Panc1 (cell line): ENCODE data around the gene SMAD1. TPM values are rescaled to one million over a fixed set of nuclear protein-coding genes. Genes with fewer than 3 reads are reported as not detected.

Experiments used
- ATAC-seq: fragments of 200-7000 bp; cut with Tn5 transposase; 2 replicates; pipeline ENCODE4 v1.9.1; 2020; ENCODE audit warnings: mild to moderate bottlenecking, moderate library complexity
- BruUV-seq: library from RNA; stranded (reverse); fragments of 400-500 nt; replicated peaks from 2 replicates; lab custom pipeline; 2021; lab: Mats Ljungman, UMichigan
- CTCF ChIA-PET: fragments of 300-600 bp; sonication (Branson Sonifier 250); formaldehyde crosslinking; loops from one replicate; lab custom pipeline; 2022; ENCODE audit warnings: antibody characterized with exemption; lab: Charles Lee
- POLR2A ChIA-PET: fragments of 300-600 bp; sonication (Branson Sonifier 250); formaldehyde crosslinking; loops from one replicate; lab custom pipeline; 2022; ENCODE audit warnings: antibody characterized with exemption; lab: Charles Lee
- DNase-seq: peaks from one replicate; pipeline ENCODE4 v3.0.0-alpha.2; 2010; ENCODE audit warnings: low read depth, low spot score
- H3K27ac ChIP-seq: 2 replicates; pipeline ENCODE4 v1.5.1; 2011; ENCODE audit warnings: mild to moderate bottlenecking, low read length, inconsistent platforms
- H3K27me3 ChIP-seq: fragments of 200-500 bp; sonication (Bioruptor generic); 2 replicates; pipeline ENCODE4 v1.6.0; 2014; ENCODE audit warnings: low read length, inconsistent platforms; ENCODE audit not compliant: control insufficient read depth, insufficient read depth
- H3K36me3 ChIP-seq: fragments of 200-500 bp; sonication (Bioruptor generic); 2 replicates; pipeline ENCODE4 v1.5.1; 2014; ENCODE audit warnings: inconsistent platforms, mild to moderate bottlenecking, low read length, moderate library complexity; ENCODE audit not compliant: control insufficient read depth, insufficient read depth
- H3K4me1 ChIP-seq: 2 replicates; pipeline ENCODE4 v1.5.1; 2011; ENCODE audit warnings: inconsistent platforms, mild to moderate bottlenecking, low read length, moderate library complexity; ENCODE audit not compliant: control insufficient read depth, insufficient read depth
- H3K4me3 ChIP-seq, 2 experiments: 2 replicates each; pipeline ENCODE4 v1.5.1; 2011 to 2012; ENCODE audit warnings: low read depth in 2 of 2, low read length in 2 of 2, mild to moderate bottlenecking in 2 of 2, inconsistent platforms in 1 of 2, moderate library complexity in 1 of 2
- H3K9me3 ChIP-seq: fragments of 200-500 bp; sonication (Bioruptor generic); 2 replicates; pipeline ENCODE4 v1.5.1; 2014; ENCODE audit warnings: low read depth, mild to moderate bottlenecking, inconsistent platforms, low read length, moderate library complexity; ENCODE audit not compliant: control insufficient read depth, insufficient read depth
- CTCF ChIP-seq: fragments of 450-650 bp; IDR thresholded peaks from 2 replicates; pipeline ENCODE4 v1.5.1; 2017; ENCODE audit warnings: mild to moderate bottlenecking
- POLR2AphosphoS5 ChIP-seq: IDR thresholded peaks from 2 replicates; pipeline ENCODE4 v1.6.1; 2012; ENCODE audit warnings: mild to moderate bottlenecking, low read depth, low read length, moderate library complexity
- REST ChIP-seq, 2 experiments: IDR thresholded peaks; 2 replicates each; pipeline ENCODE4 v1.6.1; 2011 to 2012; ENCODE audit warnings: low read depth in 2 of 2, control low read depth in 1 of 2, low read length in 1 of 2, mild to moderate bottlenecking in 1 of 2, moderate library complexity in 1 of 2; ENCODE audit not compliant: insufficient read depth in 1 of 2
- SIN3A ChIP-seq: IDR thresholded peaks from 2 replicates; pipeline ENCODE4 v1.6.1; 2012; ENCODE audit warnings: low read depth, mild to moderate bottlenecking, low read length, moderate library complexity, borderline replicate concordance; ENCODE audit not compliant: insufficient read depth
- TCF7L2 ChIP-seq: IDR thresholded peaks from 2 replicates; pipeline ENCODE4 v1.6.1; 2011; ENCODE audit warnings: mild to moderate bottlenecking, low read depth, low read length, inconsistent platforms
- in situ Hi-C: cut with HindIII; loops from 2 replicates; pipeline ENCODE4 v1.10.0; 2016; ENCODE audit warnings: low sequenced_read_pairs, low pct_unique_long_range_greater_than_20kb
- intact Hi-C: fragments of 100-400 bp; cut with micrococcal nuclease; formaldehyde crosslinking; loops from one replicate; pipeline ENCODE4 v1.10.0; 2022; ENCODE audit not compliant: unreplicated experiment
- total RNA-seq: library from RNA; stranded (reverse); gene quantifications from one replicate; pipeline ENCODE4 v1.2.1, GENCODE V29; 2021; ENCODE audit not compliant: unreplicated experiment

The SMAD1 gene
- total RNA-seq, 1 experiment from 2014 or later = 24.1 TPM

- TF ChIP-seq CTCF = no peak
- no peak for TF ChIP-seq SIN3A
- TF ChIP-seq TCF7L2 = no peak
- TF ChIP-seq POLR2AphosphoS5 = no peak
- TF ChIP-seq REST (IDR thresholded peaks at IDR 0.05; ENCODE audit: insufficient read depth in 1 of 2, low read depth in 2 of 2, low read length in 1 of 2) = no peak
- in situ Hi-C loops = no loop called here
- DNase-seq = no peak
- no TSS peak for BruUV-seq
- Histone ChIP-seq H3K27ac (no peak overlapping the region), H3K4me1 (no peaks in the 10 kb centered on the region), H3K9me3 (no peaks in the 10 kb centered on the region), H3K27me3 (no peaks in the 10 kb centered on the region), H3K36me3 (no peaks in the 10 kb centered on the region), H3K4me3 (no peak overlapping the region)
- ATAC-seq = no peak
- POLR2A ChIA-PET = no interaction called here
- intact Hi-C loops = no loop called here
- CTCF ChIA-PET = no interaction called here
Observed at GRCh38 chr4:145527773-145528172, 46.1 kb downstream of the SMAD1 start.

- BruUV-seq = no TSS peak
- Histone ChIP-seq H3K4me3 (no peak overlapping the region), H3K4me1 (no peaks in the 10 kb centered on the region), H3K27me3 (no peaks in the 10 kb centered on the region), H3K36me3 (no peaks in the 10 kb centered on the region), H3K9me3 (no peaks in the 10 kb centered on the region), H3K27ac (no peak overlapping the region)
- ChIA-PET CTCF (no interaction called here), POLR2A (no interaction called here)
- TF ChIP-seq SIN3A = no peak
- no peak for TF ChIP-seq REST (IDR thresholded peaks at IDR 0.05; ENCODE audit: insufficient read depth in 1 of 2, low read depth in 2 of 2, low read length in 1 of 2)
- no peak for TF ChIP-seq CTCF
- TF ChIP-seq TCF7L2 = no peak
- TF ChIP-seq POLR2AphosphoS5 = no peak
- intact Hi-C loops (no loop called here), in situ Hi-C loops (no loop called here)
- DNase-seq = no peak
- no peak for ATAC-seq
Observed at GRCh38 chr4:145528601-145529000, 46.9 kb downstream of the SMAD1 start.
